ENCODE results near the gene CEACAM1. TPM values are rescaled to one million over a fixed set of nuclear protein-coding genes. Genes with fewer than 3 reads are reported as not detected.
"Not testable (repeated sequence)": the region's sequence is repeated elsewhere in the genome, so short reads cannot be mapped to it uniquely, and the experiment has no call there.

The CEACAM1 gene
- total RNA-seq, 1 experiment from 2014 or later: not detected

DNA sequence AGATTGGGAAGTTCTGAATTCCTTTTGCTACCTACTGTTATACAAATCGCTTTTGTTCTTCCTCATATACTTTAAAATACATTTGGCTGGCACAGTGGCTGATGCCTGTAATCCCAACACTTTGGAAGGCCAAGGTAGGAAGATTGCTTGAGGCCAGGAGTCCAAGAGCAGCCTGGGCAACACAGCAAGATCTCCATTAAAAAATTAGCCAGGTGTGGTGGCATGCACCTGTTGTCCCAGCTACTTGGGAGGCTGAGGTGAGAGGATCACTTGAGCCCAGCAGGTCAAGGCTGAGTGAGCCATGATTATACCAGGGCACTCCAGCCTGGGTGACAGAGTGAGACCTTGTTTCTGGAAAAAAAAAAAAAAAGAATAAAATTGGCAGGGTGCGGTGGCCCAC, 51.2 kb downstream of the CEACAM1 start:
- DNase-seq (ENCODE audit: low read depth): no peak

GRCh38 chr19:42475366-42475765, 52.9 kb downstream of the CEACAM1 start:
- DNase-seq (ENCODE audit: low read depth): no peak

GRCh38 chr19:42474743-42475142, 53.5 kb downstream of the CEACAM1 start:
- DNase-seq (ENCODE audit: low read depth): no peak

GRCh38 chr19:42473686-42474085, 54.6 kb downstream of the CEACAM1 start:
- DNase-seq (ENCODE audit: low read depth): no peak

DNA sequence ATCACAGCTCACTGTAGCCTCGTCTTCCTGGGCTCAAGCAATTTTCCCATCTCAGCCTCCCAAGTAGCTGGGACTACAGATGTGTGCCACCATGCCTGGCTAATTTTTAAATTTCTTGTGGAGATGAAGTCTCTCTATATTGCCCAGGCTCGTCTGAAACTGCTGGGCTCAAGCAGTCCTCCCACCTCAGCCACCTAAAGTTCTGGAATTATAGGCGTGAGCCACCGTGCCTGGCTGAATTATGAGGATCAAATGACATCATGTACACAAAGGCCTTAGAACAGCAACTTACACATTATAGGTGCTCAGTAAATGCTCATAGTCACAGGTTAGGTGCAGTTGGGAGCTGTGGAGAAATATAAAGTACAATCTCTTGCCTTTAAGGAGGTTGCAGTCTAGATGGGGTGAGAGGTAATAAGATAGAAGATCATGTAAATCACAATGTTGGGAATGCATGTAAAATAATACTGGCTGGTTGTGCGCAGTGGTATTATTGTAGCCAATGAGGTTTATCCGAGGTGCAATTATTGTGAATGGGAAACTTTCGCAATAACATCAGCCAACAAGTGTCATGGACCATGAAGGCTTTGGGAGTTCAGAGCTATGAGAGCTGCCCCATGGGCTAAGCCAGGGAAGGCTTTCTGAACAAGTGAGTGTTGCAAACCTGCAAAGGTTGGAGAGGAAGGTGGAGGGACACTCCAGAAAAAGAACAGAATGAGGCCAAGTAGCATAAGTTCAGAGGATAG, 55.7 kb downstream of the CEACAM1 start:
- DNase-seq (ENCODE audit: low read depth): no peak

DNA sequence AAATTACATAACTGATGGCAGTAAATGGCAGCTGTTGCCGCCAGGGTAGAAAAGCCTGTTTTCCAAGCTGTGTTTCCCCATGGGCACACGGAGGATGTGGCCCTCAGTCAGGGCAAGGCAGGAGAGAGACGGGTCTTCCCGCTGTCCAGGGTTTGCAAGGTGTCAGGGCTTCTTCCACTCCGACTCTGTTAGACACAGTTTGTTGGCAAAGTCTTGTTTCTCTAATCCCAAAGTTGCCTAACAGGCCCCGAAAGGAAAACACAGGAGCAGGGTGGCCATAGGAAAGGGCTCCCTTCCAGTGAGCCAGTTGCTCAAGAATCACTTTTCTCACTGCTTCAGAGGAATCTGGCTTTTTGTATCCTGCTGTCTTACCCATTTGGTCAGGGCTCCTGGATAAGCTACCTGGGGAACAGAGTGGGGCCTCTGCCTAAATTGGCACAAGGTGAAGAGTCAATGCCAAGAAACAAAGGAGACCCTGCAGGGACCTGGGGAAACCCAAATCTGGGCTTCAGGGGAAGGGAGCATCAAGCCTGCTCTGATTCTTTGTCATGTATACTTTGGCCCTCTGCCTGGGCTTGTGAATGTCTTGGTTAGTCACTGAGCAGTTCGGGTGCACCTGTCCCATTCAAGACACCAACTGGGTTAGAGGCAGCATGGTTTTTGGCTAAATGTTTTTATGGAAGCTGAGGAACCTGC, 56.6 kb downstream of the CEACAM1 start:
- DNase-seq (ENCODE audit: low read depth): peak; percentile 83

DNA sequence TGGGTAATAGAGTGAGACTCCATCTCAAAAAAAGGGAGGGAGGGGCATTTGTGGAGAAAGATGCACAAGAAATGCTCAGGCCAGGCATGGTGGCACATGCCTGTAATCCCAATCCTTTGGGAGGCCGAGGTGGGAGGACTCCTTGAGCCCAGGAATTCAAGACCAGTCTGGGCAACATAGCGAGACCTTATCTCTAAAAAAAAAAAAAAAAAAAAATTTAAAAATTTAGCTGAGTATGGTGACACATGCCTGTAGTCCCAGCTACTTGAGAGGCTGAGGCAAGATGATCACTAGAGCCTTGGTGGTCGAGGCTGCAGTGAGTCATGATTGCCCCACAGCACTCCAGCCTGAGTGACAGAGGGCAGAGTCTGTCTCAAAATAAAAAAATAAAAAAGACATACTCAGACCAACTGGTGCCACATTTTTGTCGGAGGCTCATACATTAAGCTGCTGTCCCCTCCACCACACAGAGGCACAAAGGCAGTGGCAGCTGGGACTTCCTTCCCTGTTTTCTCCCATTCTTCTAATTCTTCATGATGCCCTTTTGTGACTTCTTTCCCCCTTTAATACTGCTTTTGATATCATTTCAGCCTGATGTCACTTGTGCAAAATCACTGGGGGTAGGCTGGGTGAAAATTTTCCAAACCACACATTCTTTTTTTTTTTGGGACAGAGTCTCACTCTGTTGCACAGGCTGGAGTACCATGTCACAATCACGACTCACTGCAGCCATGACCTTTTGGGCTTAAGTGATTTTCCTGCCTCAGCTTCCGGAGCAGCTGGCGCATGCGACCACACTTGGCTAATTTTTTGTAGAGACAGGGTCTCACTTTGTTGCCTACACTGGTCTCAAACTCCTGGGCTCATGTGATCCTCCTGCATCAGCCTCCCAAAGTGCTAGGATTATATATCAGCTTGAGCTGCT, 58.7 kb downstream of the CEACAM1 start:
- DNase-seq (ENCODE audit: low read depth): peak; percentile 47

GRCh38 chr19:42468273-42468796, 59.9 kb downstream of the CEACAM1 start:
- DNase-seq (ENCODE audit: low read depth): peak; percentile 96

- DNase-seq (ENCODE audit: low read depth): no peak
Measured at GRCh38 chr19:42467183-42467760, 61.0 kb downstream of the CEACAM1 start.

DNA sequence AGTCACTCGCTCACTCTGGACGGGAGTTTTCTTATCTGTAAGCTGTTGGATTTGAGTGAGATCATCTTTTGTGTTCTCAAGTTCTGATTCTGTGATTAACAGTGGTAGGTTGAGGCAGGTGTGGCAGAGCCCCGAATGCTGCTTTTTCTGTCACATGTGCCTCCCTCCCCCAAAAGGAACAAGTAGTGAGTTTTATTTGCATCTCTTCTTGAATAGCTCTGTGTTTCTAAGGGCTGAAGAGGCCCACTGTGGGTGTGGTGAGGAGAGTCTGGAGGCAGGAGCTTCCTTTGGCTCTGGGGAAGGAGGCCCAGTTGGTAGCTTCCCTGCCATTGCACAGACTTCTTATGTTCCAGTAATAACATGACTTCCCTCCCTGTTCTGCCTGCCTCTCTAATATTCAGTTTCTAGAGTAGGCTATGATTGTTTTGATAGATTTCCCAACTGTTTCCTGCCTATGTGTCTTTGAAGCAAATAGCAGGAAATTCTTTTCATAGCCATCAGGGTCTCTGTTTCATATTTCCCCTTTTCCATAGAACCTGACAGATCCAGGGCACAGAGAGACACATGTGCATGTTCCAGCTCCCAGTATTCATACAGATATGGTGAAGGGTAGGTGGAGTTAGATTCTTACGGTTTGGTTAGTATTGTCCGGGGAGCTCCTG, 61.6 kb downstream of the CEACAM1 start:
- no peak for DNase-seq (ENCODE audit: low read depth)

DNA sequence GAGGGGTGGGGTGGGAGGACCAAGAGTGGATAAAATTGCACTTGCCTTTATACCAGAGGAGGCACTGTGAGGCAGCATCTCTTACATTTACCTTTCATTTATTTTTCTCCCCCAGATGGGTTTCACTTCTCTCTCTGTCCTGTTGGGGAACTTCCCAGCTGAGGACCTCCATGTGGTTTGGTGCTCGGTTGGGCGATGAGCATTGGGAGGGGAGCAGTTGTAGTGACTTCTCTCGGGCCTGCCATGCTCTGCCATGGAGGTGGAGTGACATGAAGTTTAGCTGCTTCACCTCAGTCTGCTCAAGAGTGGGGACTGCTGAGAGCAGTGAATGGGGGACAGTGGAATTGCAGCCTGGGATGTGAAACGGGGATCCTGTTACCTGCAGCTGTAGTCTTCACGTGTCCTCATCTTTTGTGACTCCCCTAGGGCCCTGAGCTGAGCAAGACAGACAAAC, 62.4 kb downstream of the CEACAM1 start:
- DNase-seq (ENCODE audit: low read depth): no peak

DNA sequence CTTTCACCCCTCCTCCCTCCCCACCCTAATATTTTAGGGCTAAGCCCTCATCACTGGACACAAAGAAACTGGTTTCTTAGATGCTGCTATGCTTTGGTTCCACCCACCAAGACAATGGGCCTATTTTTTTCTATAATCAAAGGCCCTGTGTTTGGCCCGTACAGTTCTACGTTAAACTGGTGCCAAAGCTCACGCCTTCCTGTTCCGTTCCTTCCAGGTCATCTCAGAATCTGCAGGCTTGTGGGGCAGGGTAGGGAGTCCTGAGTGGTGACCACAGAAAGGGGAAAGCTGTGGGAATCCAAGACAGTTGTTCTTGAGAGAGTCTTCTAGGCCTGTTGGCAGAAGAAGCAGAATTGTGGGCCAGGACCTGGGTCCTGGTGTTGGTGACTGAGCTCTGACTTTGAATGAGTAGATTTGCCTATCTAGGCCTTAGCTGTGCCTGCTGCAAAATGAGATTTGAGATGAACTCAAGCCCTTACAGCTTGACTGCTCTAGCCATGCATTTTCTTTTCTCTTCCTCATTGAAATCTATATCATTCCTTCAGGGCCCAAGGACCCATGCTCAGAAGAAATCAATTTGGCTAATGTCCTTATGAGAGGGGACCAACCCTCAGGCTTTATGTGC, 66.5 kb downstream of the CEACAM1 start:
- no peak for DNase-seq (ENCODE audit: low read depth)

GRCh38 chr19:42461231-42461630, 67.0 kb downstream of the CEACAM1 start:
- DNase-seq (ENCODE audit: low read depth): not testable (repeated sequence)

DNA sequence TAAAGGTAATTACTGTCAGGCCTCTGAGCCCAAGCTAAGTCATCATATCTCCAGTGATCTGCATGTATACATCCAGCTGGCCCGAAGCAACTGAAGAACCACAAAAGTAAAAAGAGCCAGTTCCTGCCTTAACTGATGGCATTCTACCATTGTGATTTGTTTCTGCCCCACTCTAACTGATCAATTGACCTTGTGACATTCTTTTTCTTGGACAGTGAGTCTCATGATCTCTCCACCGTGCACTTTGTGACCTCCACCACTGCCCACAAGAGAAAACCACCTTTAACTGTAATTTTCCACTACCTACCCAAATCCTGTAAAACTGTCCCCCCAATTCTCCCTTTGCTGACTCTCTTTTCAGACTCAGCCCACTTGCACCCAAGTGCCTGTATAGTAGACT, 68.4 kb downstream of the CEACAM1 start:
- DNase-seq (ENCODE audit: low read depth): no peak

Other genes starting within 250 kb of the CEACAM1 start
- gene PRR19, start 226.3 kb downstream of the CEACAM1 start, total RNA-seq (2014; rRNA removed): 2.2 and 2.3 TPM in 2 replicates
- gene PAFAH1B3, start 225.9 kb downstream of the CEACAM1 start, total RNA-seq (2014; rRNA removed): 85.3 and 99.0 TPM in 2 replicates
- gene TMEM145, start 215.2 kb downstream of the CEACAM1 start, total RNA-seq (2014; rRNA removed): 1.7 TPM in 1 of 2 replicates, not detected in the other
- 19.6 and 20.2 TPM in 2 replicates for gene MEGF8, start 202.8 kb downstream of the CEACAM1 start, total RNA-seq (2014; rRNA removed)
- not detected in 2 replicates for gene CNFN, start 138.2 kb downstream of the CEACAM1 start, total RNA-seq (2014; rRNA removed)
- 2.8 and 3.6 TPM in 2 replicates for gene LIPE, start 101.1 kb downstream of the CEACAM1 start, total RNA-seq (2014; rRNA removed)
- gene CXCL17, start 85.5 kb downstream of the CEACAM1 start, total RNA-seq (2014; rRNA removed): not detected in 2 replicates
- not detected in 2 replicates for gene CEACAM8, start 66.4 kb upstream of the CEACAM1 start, total RNA-seq (2014; rRNA removed)
- gene PSG3, start 212.0 kb upstream of the CEACAM1 start, total RNA-seq (2014; rRNA removed): not detected in 2 replicates
- not detected in 2 replicates for gene PSG8, start 237.2 kb upstream of the CEACAM1 start, total RNA-seq (2014; rRNA removed)

All from LHCN-M2 (cell line).